Measurements from ENCODE around the gene ST7.
A peak's percentile ranks its signal among the peaks of the same experiment; 100 is the strongest.

DNA sequence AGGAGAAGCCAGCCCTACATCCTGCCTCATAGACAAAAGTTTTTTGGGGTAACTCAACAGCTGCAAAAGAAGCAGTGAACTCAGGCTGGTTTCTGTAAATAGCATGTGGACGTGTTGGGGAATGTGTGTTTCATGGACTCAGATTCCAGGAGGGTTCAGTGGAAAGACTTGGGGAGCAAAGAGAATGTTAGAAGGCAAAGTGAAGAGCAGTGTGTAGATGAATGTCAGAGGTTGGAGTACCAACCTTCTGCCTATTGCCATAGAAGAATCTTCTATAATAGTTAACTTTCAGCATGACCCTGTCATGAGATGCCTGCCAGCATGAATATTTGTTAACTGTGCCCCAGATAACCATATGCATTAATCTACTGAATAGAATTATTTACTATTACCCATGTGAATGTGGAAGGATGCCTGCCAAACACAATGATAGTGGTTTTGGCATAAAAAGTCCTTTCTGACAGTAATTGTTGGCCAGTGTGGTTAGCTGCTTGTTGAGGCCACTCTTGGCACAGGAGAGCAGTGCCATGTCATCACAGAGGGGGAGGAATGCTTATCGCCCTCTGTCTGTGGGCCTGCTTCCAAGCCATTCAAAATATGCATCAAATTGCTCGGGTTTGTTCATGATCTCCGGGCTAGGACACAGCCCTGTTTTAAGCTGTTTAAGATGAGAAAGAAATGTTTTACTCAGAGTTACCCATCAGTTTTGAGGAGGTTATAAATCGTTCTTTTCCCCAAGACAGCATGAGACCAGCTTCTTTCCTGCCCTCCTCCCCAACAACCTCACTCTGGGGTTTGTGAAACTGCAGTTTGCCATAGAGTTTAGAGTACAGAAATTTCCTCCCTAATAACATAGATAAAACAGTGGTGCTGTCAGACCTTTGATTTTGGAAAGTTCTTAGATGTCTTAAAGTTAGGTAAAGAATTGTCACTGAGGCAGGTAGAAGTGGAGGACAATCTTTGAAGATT lies 204.2 kb downstream of the ST7 start:
- TF ChIP-seq CTCF (IDR thresholded peaks at IDR 0.05) (peak in 5 of 7 experiments; percentile 4 to 32 (median 24)), POLR2A (IDR thresholded peaks at IDR 0.05) (no peak)
